SU-DHL-6 (cell line): Measurements from ENCODE around the gene TNFRSF25.
"Not testable (repeated sequence)": the region's sequence is repeated elsewhere in the genome, so short reads cannot be mapped to it uniquely, and the experiment has no call there.

Experiments used
- EZH2phosphoT487 ChIP-seq: fragments of 200-600 bp; sonication (generic), shearing (Covaris generic); conservative IDR thresholded peaks from 2 replicates; pipeline ENCODE4 v1.6.1; 2018; ENCODE audit warnings: mild to moderate bottlenecking, antibody characterized with exemption, low read length, moderate library complexity, mixed read lengths
- TF ChIP-seq, protein P1 (sequence below): fragments of 200-600 bp; sonication (generic); IDR thresholded peaks from one replicate; pipeline ENCODE4 v1.5.1; 2017; ENCODE audit warnings: antibody characterized with exemption, mild to moderate bottlenecking, low read length, moderate library complexity; ENCODE audit not compliant: insufficient read depth, poor library complexity, severe bottlenecking

DNA sequence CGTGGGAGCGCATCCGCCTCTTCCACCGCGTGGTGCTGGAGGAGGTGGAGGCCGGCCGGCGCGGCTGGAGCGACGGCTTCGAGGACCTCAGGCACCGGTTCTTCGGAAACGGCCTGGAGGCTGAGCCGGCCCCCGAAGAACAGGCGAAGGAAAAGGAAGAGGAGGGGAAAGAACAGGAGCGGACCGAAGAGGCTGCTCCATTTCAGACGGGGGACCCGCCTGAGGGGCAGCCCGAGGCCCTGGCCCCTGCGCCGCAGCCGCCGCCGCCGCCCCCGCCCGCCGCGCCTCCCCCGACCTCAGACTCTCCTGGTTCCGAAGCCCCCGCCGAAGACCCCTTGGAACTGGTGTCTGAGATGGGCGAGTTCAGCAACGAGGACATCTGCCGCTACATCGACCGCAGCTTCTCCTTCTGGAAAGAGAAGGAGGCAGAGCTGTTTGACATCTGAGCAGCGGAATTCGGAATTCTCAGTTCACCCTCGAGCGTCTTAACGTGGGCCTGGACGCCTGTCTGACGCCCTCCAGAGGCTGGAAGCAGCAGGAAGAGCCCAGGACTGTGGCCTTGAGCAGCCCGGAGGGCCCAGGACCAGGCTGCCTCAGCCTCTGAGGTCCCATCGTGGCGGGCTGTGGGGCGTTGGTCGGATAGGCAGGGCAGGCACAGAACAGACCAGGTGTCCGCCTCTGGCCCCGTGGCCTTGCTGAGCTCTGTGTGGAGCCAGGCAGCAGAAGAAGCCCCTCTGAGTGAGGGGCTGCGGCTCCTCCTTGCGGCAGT is 10.0 kb downstream of the TNFRSF25 start:
- TF ChIP-seq, protein P1, sequence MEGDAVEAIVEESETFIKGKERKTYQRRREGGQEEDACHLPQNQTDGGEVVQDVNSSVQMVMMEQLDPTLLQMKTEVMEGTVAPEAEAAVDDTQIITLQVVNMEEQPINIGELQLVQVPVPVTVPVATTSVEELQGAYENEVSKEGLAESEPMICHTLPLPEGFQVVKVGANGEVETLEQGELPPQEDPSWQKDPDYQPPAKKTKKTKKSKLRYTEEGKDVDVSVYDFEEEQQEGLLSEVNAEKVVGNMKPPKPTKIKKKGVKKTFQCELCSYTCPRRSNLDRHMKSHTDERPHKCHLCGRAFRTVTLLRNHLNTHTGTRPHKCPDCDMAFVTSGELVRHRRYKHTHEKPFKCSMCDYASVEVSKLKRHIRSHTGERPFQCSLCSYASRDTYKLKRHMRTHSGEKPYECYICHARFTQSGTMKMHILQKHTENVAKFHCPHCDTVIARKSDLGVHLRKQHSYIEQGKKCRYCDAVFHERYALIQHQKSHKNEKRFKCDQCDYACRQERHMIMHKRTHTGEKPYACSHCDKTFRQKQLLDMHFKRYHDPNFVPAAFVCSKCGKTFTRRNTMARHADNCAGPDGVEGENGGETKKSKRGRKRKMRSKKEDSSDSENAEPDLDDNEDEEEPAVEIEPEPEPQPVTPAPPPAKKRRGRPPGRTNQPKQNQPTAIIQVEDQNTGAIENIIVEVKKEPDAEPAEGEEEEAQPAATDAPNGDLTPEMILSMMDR = not testable (repeated sequence)
- not testable (repeated sequence) for TF ChIP-seq EZH2phosphoT487
